Karpas-422 (cell line): ENCODE measurements around the gene BRPF1. TPM values are rescaled to one million over a fixed set of nuclear protein-coding genes. Genes with fewer than 3 reads are reported as not detected.

Experiments
- DNase-seq: peaks from one replicate; pipeline ENCODE4 v3.0.0-alpha.2; 2015
- H2AFZ ChIP-seq: fragments of 200-600 bp; sonication (generic); 2 replicates; pipeline ENCODE4 v1.6.1; 2014; ENCODE audit warnings: antibody characterized with exemption, low read length, mixed read lengths
- H3K27ac ChIP-seq: fragments of 200-600 bp; sonication (generic); 2 replicates; pipeline ENCODE4 v1.5.1; 2014; ENCODE audit warnings: mild to moderate bottlenecking, low read length, moderate library complexity
- H3K27me3 ChIP-seq: fragments of 200-600 bp; sonication (generic); 2 replicates; pipeline ENCODE4 v1.6.1; 2014; ENCODE audit warnings: low read length, mixed read lengths
- H3K36me3 ChIP-seq: fragments of 200-600 bp; sonication (generic); 2 replicates; pipeline ENCODE4 v1.6.1; 2014; ENCODE audit warnings: low read length, mixed read lengths; ENCODE audit not compliant: insufficient read depth
- H3K4me1 ChIP-seq: fragments of 200-600 bp; sonication (generic); 2 replicates; pipeline ENCODE4 v1.6.1; 2014; ENCODE audit warnings: mild to moderate bottlenecking, low read length, mixed read lengths
- H3K4me2 ChIP-seq: fragments of 200-600 bp; sonication (generic); 2 replicates; pipeline ENCODE4 v1.6.1; 2014; ENCODE audit warnings: low read length, low read depth, mild to moderate bottlenecking; ENCODE audit not compliant: poor library complexity, severe bottlenecking
- H3K4me3 ChIP-seq: fragments of 200-600 bp; sonication (generic); 2 replicates; pipeline ENCODE4 v1.5.1; 2014; ENCODE audit warnings: mild to moderate bottlenecking, antibody characterized with exemption, low read length, mixed read lengths
- H3K79me2 ChIP-seq: fragments of 200-600 bp; sonication (generic); 2 replicates; pipeline ENCODE4 v1.6.1; 2014; ENCODE audit warnings: mild to moderate bottlenecking, low read length, mixed read lengths
- H3K9ac ChIP-seq: fragments of 200-600 bp; sonication (generic); 2 replicates; pipeline ENCODE4 v1.6.0; 2014; ENCODE audit warnings: low read length
- H3K9me2 ChIP-seq: fragments of 200-600 bp; sonication (generic), shearing (Covaris generic); replicated peaks from 2 replicates; pipeline ENCODE4 v1.6.0; 2014; ENCODE audit warnings: mild to moderate bottlenecking, low read length, moderate library complexity; ENCODE audit not compliant: insufficient read depth
- H3K9me3 ChIP-seq: fragments of 300-700, 200-600 bp; sonication (generic); 2 replicates; pipeline ENCODE4 v1.6.1; 2014; ENCODE audit warnings: low read length, mixed read lengths
- H4K20me1 ChIP-seq: fragments of 200-600 bp; sonication (generic); 2 replicates; pipeline ENCODE4 v1.6.1; 2014; ENCODE audit warnings: mild to moderate bottlenecking, antibody characterized with exemption, low read length, low read depth; ENCODE audit not compliant: insufficient read depth
- total RNA-seq: library from RNA; depleted of rRNA; stranded (reverse); fragments of >200 nt; shearing (Covaris generic); gene quantifications from 2 replicates; pipeline ENCODE4 v1.2.3, GENCODE V29; 2014; ENCODE audit warnings: low replicate concordance

Gene BRPF1
- total RNA-seq, 1 experiment from 2014 or later = 14.5 TPM

GRCh38 chr3:9717563-9717962 is 14.0 kb upstream of the BRPF1 start:
- H3K36me3 ChIP-seq = no peaks in the 10 kb centered on the region
- H4K20me1 ChIP-seq = no peaks in the 10 kb centered on the region
- H3K9me3 ChIP-seq = no peaks in the 10 kb centered on the region
- H3K27me3 ChIP-seq = no peaks in the 10 kb centered on the region
- no peak overlapping the region for H2AFZ ChIP-seq
- peaks cover 25% of the 10 kb centered on the region for H3K4me1 ChIP-seq
- H3K4me3 ChIP-seq = no peak overlapping the region
- no peak for DNase-seq
- no peak overlapping the region for H3K9ac ChIP-seq
- no peaks in the 10 kb centered on the region for H3K79me2 ChIP-seq
- H3K27ac ChIP-seq = no peak overlapping the region
- H3K4me2 ChIP-seq = no peak overlapping the region
- no peaks in the 10 kb centered on the region for H3K9me2 ChIP-seq

DNA sequence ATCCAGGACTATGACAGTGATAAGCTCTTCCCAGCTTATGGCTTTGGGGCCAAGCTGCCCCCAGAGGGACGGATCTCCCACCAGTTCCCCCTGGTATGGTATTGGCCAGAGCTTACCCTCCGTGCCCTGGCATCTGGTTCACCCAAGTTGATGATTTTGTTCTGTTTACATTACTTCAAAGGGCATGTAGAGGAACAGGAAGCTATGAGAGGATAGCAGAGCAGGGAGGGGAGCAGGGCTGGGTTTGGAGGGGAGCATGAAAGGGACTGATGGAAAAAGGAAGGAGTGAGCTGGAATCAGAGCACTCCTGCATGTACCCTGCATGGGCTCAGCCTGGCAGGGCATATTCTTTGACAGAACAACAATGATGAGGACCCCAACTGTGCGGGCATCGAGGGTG is 13.4 kb upstream of the BRPF1 start:
- Histone ChIP-seq H3K4me1 (peaks cover 25% of the 10 kb centered on the region), H3K27me3 (no peaks in the 10 kb centered on the region), H4K20me1 (no peaks in the 10 kb centered on the region), H3K4me2 (no peak overlapping the region), H2AFZ (no peak overlapping the region), H3K9me3 (no peaks in the 10 kb centered on the region), H3K36me3 (no peaks in the 10 kb centered on the region), H3K79me2 (no peaks in the 10 kb centered on the region), H3K9ac (no peak overlapping the region), H3K27ac (no peak overlapping the region), H3K9me2 (no peaks in the 10 kb centered on the region), H3K4me3 (no peak overlapping the region)
- DNase-seq = no peak

DNA sequence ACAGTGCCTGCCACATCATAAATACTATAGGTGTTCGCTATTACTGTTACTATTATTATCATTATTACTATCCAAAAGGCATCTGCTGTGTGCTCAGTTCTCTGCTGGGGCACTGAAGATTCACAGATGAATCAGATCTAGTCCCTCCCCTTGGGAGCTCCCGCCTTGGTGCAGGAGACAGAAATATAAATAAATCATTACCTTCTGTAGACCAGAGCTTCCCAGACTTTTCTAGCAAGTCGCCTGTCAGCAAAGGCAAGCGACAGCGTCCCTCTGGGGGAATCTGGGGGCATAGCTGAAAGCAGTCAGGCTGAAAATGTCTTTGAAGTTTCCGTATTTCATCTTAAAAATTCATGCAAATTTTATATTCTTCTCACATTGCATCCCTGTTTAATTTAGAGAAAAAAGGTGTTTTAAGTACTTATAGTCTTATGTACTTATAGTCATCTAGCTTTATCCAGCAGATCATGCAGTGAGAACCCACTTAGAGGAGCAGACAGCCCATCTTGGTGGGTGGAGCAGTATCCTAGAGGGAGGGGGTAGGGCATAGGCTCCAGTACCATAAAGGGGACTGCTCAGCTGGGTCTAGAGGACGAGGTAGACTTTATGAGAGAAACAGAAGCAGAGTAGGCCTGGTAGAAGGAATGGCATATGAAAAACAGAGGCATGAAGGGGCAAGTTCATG is 10.4 kb upstream of the BRPF1 start:
- Histone ChIP-seq H3K79me2 (no peaks in the 10 kb centered on the region), H3K4me1 (peaks cover 25% of the 10 kb centered on the region), H3K9ac (peak overlapping the region; percentile 24), H2AFZ (no peak overlapping the region; the same call in 1 of the 2 replicates), H3K27me3 (no peaks in the 10 kb centered on the region), H3K4me3 (peak overlapping the region; percentile 43), H4K20me1 (no peaks in the 10 kb centered on the region), H3K9me2 (no peaks in the 10 kb centered on the region), H3K36me3 (no peaks in the 10 kb centered on the region), H3K4me2 (peak overlapping the region; percentile 70), H3K9me3 (no peaks in the 10 kb centered on the region), H3K27ac (peak overlapping the region; percentile 55)
- peak; percentile 68 for DNase-seq

DNA sequence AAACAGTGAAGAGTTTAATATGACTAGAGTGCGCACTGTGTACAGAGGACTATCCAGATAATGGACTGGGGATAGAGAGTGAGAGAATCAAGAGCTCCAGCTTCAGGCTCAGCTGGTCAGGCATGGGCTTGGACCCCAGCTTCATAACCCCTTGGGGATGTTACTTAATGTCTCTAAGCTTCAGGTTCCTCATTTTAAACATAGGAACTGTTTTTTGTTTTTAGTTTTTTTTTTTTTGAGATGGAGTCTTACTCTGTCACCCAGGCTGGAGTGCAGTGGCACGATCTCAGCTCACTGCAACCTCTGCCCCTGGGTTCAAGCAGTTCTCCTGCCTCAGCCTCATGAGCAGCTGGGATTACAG is 9.9 kb upstream of the BRPF1 start:
- peak overlapping the region; percentile 43; the same call in 1 of the 2 replicates for H3K4me3 ChIP-seq
- H3K9ac ChIP-seq = peak overlapping the region; percentile 24; the same call in 1 of the 2 replicates
- H3K9me2 ChIP-seq = no peaks in the 10 kb centered on the region
- H3K4me1 ChIP-seq = peaks cover 29% of the 10 kb centered on the region
- no peaks in the 10 kb centered on the region for H3K9me3 ChIP-seq
- H2AFZ ChIP-seq = no peak overlapping the region
- peak overlapping the region; percentile 55 for H3K27ac ChIP-seq
- DNase-seq = peak; percentile 70
- no peaks in the 10 kb centered on the region for H3K36me3 ChIP-seq
- no peaks in the 10 kb centered on the region for H4K20me1 ChIP-seq
- H3K27me3 ChIP-seq = no peaks in the 10 kb centered on the region
- H3K4me2 ChIP-seq = peak overlapping the region; percentile 70
- no peaks in the 10 kb centered on the region for H3K79me2 ChIP-seq

DNA sequence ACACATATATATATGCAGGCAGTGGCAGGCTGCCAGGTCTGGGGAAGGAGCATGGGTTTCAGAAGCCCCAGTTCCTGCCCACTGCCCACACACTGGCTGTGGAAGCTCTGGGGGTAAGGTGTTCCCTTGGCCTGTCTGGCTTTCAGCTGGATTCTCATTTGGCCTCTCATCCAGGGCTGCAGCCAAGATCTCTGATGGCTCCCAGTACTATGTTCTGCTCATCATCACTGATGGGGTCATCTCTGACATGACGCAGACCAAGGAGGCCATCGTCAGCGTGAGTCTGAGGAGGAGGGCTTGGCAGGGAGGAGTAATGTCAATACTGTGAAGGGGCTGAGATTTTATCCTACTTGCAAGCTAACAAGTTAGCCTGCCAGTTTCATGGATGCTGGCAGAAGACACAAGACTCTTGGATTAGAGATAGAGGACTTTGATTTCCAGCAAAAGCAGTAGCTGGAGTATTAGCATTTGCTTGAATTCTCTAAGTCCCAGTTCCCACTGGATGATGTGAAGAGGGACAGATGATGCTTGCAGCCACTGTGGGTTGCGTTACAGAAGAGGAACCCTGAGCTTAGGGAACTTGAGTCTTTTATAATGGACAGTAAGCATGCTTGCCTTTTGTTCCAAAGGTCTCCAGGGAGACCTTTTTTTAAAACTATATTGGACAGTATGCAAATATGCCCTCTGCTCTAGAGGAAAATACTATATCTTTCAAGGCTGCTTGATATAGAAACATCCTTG is 5.6 kb upstream of the BRPF1 start:
- Histone ChIP-seq H3K27me3 (no peaks in the 10 kb centered on the region), H3K4me1 (peaks cover 31% of the 10 kb centered on the region), H3K4me3 (no peak overlapping the region), H4K20me1 (no peaks in the 10 kb centered on the region), H3K9me3 (no peaks in the 10 kb centered on the region), H3K36me3 (no peaks in the 10 kb centered on the region), H3K27ac (no peak overlapping the region), H3K4me2 (no peak overlapping the region), H3K9me2 (no peaks in the 10 kb centered on the region), H3K9ac (no peak overlapping the region), H3K79me2 (no peaks in the 10 kb centered on the region), H2AFZ (no peak overlapping the region)
- DNase-seq = no peak

GRCh38 chr3:9727041-9727595 is 4.4 kb upstream of the BRPF1 start:
- H2AFZ ChIP-seq = peak overlapping the region; percentile 75; the same call in 1 of the 2 replicates
- peak overlapping the region; percentile 47 for H3K4me2 ChIP-seq
- H3K79me2 ChIP-seq = peaks cover 5% of the 10 kb centered on the region
- H3K4me3 ChIP-seq = peak overlapping the region; percentile 50; the same call in 1 of the 2 replicates
- H4K20me1 ChIP-seq = no peaks in the 10 kb centered on the region
- no peaks in the 10 kb centered on the region for H3K27me3 ChIP-seq
- peak; percentile 90 for DNase-seq
- H3K9ac ChIP-seq = peak overlapping the region; percentile 40; the same call in 1 of the 2 replicates
- no peaks in the 10 kb centered on the region for H3K9me2 ChIP-seq
- no peak overlapping the region for H3K27ac ChIP-seq
- no peaks in the 10 kb centered on the region for H3K36me3 ChIP-seq
- no peaks in the 10 kb centered on the region for H3K9me3 ChIP-seq
- peaks cover 19% of the 10 kb centered on the region for H3K4me1 ChIP-seq

GRCh38 chr3:9727743-9728142 is 3.8 kb upstream of the BRPF1 start:
- no peaks in the 10 kb centered on the region for H3K27me3 ChIP-seq
- no peak overlapping the region for H2AFZ ChIP-seq
- H3K9me2 ChIP-seq = no peaks in the 10 kb centered on the region
- H3K4me2 ChIP-seq = no peak overlapping the region
- H4K20me1 ChIP-seq = peaks cover 5% of the 10 kb centered on the region; the same call in 1 of the 2 replicates
- H3K9me3 ChIP-seq = no peaks in the 10 kb centered on the region
- H3K79me2 ChIP-seq = peaks cover 11% of the 10 kb centered on the region
- H3K27ac ChIP-seq = no peak overlapping the region
- H3K36me3 ChIP-seq = no peaks in the 10 kb centered on the region
- peaks cover 19% of the 10 kb centered on the region for H3K4me1 ChIP-seq
- H3K9ac ChIP-seq = no peak overlapping the region
- DNase-seq = no peak
- H3K4me3 ChIP-seq = no peak overlapping the region

DNA sequence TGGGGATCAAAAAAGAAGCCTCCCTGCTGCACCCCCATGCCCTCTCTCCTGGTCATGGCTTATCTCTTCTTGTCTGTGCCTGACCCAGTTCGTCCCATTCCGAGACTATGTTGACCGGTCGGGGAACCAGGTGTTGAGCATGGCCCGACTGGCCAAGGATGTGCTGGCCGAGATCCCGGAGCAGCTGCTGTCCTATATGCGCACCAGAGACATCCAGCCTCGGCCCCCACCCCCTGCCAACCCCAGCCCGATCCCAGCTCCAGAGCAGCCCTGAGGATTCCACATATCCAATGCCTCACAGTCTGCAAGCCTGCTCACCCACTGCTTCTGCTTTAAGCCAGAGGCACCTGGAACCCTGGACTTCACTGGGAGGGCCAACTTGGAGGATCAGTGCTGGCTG is 2.1 kb upstream of the BRPF1 start:
- no peak overlapping the region for H3K4me2 ChIP-seq
- no peaks in the 10 kb centered on the region for H3K9me3 ChIP-seq
- peaks cover 13% of the 10 kb centered on the region for H4K20me1 ChIP-seq
- no peak overlapping the region for H2AFZ ChIP-seq
- no peak overlapping the region for H3K9ac ChIP-seq
- peaks cover 4% of the 10 kb centered on the region; the same call in 1 of the 2 replicates for H3K36me3 ChIP-seq
- no peak for DNase-seq
- no peak overlapping the region for H3K4me3 ChIP-seq
- peaks cover 27% of the 10 kb centered on the region for H3K4me1 ChIP-seq
- no peaks in the 10 kb centered on the region for H3K27me3 ChIP-seq
- H3K27ac ChIP-seq = no peak overlapping the region
- peaks cover 28% of the 10 kb centered on the region for H3K79me2 ChIP-seq
- H3K9me2 ChIP-seq = no peaks in the 10 kb centered on the region
